Erythroblast (primary cell): ENCODE results near the gene FABP1.

Experiments used
- GATA1 ChIP-seq: IDR thresholded peaks from 2 replicates; pipeline ENCODE4 v1.6.1; 2011; ENCODE audit warnings: low read depth, mild to moderate bottlenecking, control low read depth, low read length, moderate library complexity
- POLR2A ChIP-seq: IDR thresholded peaks from 2 replicates; pipeline ENCODE4 v1.6.1; 2011; ENCODE audit warnings: mild to moderate bottlenecking, low read length

DNA sequence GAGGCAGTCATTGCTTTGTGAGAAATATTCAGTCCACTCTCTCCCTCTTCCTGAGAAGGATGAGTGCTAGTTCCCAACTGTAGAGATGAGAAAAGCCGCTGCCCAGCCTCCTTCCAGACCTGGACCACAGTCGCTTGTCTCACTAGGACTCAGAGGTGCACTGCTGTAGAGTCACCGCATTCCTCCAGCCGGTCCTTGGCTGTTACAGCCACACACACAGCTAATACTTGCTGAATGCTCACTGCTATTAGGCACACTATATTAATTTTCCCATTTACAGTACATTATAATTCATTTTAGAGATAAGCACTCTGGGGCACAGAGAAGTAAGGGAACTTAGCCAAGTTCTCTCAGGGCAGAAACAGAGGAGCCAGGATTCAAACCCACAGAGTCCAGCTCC, 10.0 kb upstream of the FABP1 start:
- TF ChIP-seq POLR2A: no peak
- TF ChIP-seq GATA1: no peak
